Measurements from ENCODE around the gene LMNTD2.

The LMNTD2 gene

GRCh38 chr11:578276-579035 lies 17.9 kb upstream of the LMNTD2 start:
- TF ChIP-seq EGR1 (IDR thresholded peaks at IDR 0.05), result no peak
- TF ChIP-seq TEAD4 (IDR thresholded peaks at IDR 0.05), result no peak
- TF ChIP-seq TCF12 (IDR thresholded peaks at IDR 0.05; ENCODE audit: low read depth), result no peak
- no peak for TF ChIP-seq ZBTB7A (IDR thresholded peaks at IDR 0.05; ENCODE audit: low read depth)
- no peak for TF ChIP-seq MAX (IDR thresholded peaks at IDR 0.05)
- TF ChIP-seq USF1 (IDR thresholded peaks at IDR 0.05), result no peak
- no peak for TF ChIP-seq CREB1 (IDR thresholded peaks at IDR 0.05; ENCODE audit: low read depth)
- no peak for TF ChIP-seq RAD21 (IDR thresholded peaks at IDR 0.05; ENCODE audit: low read depth)
- TF ChIP-seq NFIC (IDR thresholded peaks at IDR 0.05), result no peak
- TF ChIP-seq CEBPB (IDR thresholded peaks at IDR 0.05), result no peak
- no peak for TF ChIP-seq YY1 (IDR thresholded peaks at IDR 0.05; ENCODE audit: low read depth)
- no peak for TF ChIP-seq EP300 (IDR thresholded peaks at IDR 0.05; ENCODE audit: borderline replicate concordance)
- no peak for TF ChIP-seq TAF1 (IDR thresholded peaks at IDR 0.05; ENCODE audit: low read depth)
- TF ChIP-seq REST (IDR thresholded peaks at IDR 0.05; ENCODE audit: low read depth), result no peak

GRCh38 chr11:577611-577894 lies 17.0 kb upstream of the LMNTD2 start:
- TF ChIP-seq NFIC (IDR thresholded peaks at IDR 0.05) (no peak), EP300 (IDR thresholded peaks at IDR 0.05; ENCODE audit: borderline replicate concordance) (no peak), EGR1 (IDR thresholded peaks at IDR 0.05) (no peak), USF1 (IDR thresholded peaks at IDR 0.05) (no peak), REST (IDR thresholded peaks at IDR 0.05; ENCODE audit: low read depth) (no peak), TAF1 (IDR thresholded peaks at IDR 0.05; ENCODE audit: low read depth) (no peak), ZBTB7A (IDR thresholded peaks at IDR 0.05; ENCODE audit: low read depth) (no peak), FOXM1 (IDR thresholded peaks at IDR 0.05; ENCODE audit: borderline replicate concordance, low read depth) (no peak), MAX (IDR thresholded peaks at IDR 0.05) (no peak), TEAD4 (IDR thresholded peaks at IDR 0.05) (no peak)

GRCh38 chr11:576811-577610 lies 16.5 kb upstream of the LMNTD2 start:
- no peak for TF ChIP-seq EGR1 (IDR thresholded peaks at IDR 0.05)
- no peak for TF ChIP-seq TCF12 (IDR thresholded peaks at IDR 0.05; ENCODE audit: low read depth)
- no peak for TF ChIP-seq CEBPB (IDR thresholded peaks at IDR 0.05)
- TF ChIP-seq REST (IDR thresholded peaks at IDR 0.05; ENCODE audit: low read depth), result no peak
- TF ChIP-seq TAF1 (IDR thresholded peaks at IDR 0.05; ENCODE audit: low read depth), result no peak
- no peak for TF ChIP-seq EP300 (IDR thresholded peaks at IDR 0.05; ENCODE audit: borderline replicate concordance)
- TF ChIP-seq MAX (IDR thresholded peaks at IDR 0.05), result no peak
- no peak for TF ChIP-seq CREB1 (IDR thresholded peaks at IDR 0.05; ENCODE audit: low read depth)
- no peak for TF ChIP-seq FOXM1 (IDR thresholded peaks at IDR 0.05; ENCODE audit: borderline replicate concordance, low read depth)
- no peak for TF ChIP-seq TEAD4 (IDR thresholded peaks at IDR 0.05)
- TF ChIP-seq YY1 (IDR thresholded peaks at IDR 0.05; ENCODE audit: low read depth), result no peak
- no peak for TF ChIP-seq ZBTB7A (IDR thresholded peaks at IDR 0.05; ENCODE audit: low read depth)
- no peak for TF ChIP-seq RAD21 (IDR thresholded peaks at IDR 0.05; ENCODE audit: low read depth)
- no peak for TF ChIP-seq NFIC (IDR thresholded peaks at IDR 0.05)
- TF ChIP-seq USF1 (IDR thresholded peaks at IDR 0.05), result no peak
